HPDE6-E6E7 (cell line): ENCODE measurements around the gene RNF214.
"Not testable (repeated sequence)": the region's sequence is repeated elsewhere in the genome, so short reads cannot be mapped to it uniquely, and the experiment has no call there.

ENCODE experiments used
- DNase-seq: peaks from one replicate; pipeline ENCODE4 v3.0.0; 2011; ENCODE audit warnings: missing footprints; ENCODE audit errors: extremely low spot score

Gene RNF214

DNA sequence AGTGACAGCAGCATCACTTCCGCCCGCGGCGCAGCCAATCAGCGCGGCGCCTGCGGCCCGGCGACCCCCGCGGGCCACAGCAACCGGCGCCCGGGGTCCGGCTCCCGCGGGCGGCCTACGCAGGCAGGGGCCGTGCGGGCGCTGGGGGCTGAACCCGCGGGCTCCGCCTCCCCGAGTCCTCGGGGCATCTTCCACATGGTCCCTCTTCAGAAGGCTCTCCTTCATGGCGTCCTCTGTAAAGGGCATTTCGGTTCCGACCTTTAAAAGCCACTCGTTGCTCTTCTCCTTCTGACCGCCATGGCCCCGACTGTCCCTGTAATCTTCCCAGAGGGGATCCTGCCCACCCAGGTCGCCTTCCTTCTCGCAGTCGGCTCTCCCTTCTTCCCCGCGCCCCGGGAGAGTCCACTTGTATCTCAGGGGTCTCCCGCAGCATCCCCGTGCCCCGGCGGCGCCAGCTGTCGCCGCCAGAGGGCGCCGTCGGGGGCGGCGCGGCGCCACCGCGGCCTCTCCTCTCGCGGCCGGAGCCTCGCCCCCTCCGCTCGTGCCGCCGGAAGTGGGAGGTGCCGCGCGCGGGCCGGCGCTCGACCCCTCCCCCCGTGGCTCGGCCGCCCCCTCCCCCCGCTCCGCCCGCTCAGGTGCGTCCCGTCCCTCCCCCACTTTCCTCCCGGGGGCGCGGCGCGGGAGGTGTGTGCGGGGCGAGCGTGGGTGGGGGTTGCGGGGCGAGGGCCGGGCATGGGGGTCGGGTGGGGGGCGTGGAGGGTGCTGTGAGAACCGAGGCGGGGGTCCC is at the start of gene RNF214:
Gene RNF214, plus strand, starts transcription at position 580 of the 787 bp plus-strand sequence. CDS start 1,602 bp downstream, outside the sequence.
- DNase-seq, result peak; percentile 89

DNA sequence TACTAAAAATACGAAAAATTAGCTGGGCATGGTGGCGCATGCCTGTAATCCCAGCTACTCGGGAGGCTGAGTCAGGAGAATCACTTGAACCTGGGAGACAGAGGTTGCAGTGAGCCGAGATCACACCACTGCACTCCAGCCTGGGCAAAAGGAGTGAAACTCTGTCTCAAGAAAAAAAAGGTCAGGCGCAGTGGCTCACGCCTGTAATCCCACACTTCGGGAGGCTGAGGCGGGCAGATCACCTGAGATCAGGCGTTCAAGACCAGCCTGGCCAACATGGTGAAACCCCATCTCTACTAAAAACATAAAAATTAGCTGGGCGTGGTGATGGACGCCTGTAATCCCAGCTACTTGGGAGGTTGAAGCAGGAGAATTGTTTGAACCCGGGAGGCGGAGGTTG is 49.3 kb upstream of the RNF214 start:
- DNase-seq, result not testable (repeated sequence)

DNA sequence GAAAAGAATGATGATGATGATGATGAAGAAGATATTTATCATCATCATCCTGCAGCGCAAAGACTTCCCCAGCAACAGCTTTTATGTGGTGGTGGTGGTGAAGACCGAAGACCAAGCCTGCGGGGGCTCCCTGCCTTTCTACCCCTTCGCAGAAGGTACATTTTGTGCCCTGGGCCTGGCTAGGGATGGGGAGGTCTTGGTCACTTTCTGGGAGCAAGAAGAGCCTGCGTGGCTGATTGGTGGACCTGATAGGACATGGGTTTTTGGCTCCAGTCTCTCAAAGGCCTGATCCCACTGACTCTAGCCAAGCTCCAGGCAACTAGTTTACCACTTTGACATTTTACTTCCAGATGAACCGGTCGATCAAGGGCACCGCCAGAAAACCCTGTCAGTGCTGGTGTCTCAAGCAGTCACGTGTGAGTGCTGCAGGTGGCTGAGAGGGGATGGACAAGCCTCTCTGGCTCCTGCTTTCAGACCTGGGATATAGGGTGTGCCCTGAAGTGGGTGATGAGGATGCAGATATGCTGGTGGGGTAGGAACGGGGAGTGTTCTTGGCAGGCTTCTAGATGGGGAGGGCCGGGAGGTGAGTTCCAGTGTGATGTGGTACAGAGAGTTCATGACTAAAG is 48.6 kb upstream of the RNF214 start:
- DNase-seq, result no peak

DNA sequence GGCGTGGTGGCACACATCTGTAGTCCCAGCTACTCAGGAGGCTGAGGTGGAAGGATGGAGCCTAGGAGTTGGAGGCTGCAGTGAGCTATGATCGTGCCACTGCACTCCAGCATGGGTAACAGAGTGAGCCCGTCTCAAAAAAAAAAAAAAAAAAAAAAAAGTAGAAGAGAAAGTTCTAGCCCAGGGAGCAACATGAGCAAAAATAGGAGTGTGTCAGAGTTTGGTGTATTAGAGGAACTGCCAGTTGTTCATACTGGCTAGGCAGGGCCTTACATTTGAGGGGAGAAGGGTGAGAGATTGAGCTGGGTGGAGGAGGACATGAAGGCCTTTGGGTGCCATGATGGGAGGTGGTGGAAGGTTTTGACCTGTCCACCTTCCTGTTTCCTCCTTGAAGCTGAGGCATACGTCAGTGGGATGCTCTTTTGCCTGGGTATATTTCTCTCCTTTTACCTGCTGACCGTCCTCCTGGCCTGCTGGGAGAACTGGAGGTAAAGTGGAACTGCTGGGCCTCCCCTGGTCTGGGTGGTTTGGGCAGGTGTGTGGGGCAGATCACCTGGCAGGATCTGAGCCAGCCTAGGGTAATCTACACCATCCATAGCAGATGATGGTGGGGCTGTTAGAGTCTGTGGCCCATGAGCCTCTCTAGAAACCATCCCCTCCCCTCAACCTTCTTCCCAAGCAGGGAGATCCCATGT is 46.6 kb upstream of the RNF214 start:
- no peak for DNase-seq

DNA sequence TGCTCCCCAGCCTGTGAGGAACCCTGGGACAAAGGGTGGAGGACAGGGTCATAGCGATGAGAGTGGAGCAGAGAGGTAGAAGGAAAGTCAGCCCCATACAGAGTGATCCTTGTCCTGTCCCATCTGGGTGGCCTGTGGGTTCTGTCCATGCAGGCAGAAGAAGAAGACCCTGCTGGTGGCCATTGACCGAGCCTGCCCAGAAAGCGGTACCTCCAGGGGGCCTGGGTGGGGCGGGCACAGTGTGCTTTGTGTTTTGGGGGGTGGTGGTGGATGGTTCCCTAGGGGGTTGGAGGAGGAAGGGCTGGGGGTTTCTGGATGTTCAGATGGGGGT is 46.1 kb upstream of the RNF214 start:
- DNase-seq, result no peak

DNA sequence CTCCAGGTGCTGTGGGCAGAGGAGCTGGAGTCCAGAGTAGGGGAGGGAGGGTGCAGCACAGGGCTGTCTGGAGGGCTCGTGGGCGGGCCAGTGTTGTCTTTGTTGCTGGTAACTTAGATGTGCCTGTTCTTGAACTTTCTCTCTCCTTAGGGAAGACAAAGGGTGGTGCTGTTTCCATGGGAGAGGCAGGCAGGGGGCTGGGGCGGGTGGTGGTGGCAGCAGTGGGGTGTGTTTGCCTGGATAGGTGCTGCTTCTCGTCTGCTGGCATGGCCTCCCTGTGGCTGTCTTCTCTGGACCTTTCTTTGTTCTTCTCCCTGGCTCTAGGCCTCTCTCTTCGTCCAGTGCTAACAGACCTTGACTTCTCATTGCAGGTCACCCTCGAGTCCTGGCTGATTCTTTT is 45.5 kb upstream of the RNF214 start:
- no peak for DNase-seq

DNA sequence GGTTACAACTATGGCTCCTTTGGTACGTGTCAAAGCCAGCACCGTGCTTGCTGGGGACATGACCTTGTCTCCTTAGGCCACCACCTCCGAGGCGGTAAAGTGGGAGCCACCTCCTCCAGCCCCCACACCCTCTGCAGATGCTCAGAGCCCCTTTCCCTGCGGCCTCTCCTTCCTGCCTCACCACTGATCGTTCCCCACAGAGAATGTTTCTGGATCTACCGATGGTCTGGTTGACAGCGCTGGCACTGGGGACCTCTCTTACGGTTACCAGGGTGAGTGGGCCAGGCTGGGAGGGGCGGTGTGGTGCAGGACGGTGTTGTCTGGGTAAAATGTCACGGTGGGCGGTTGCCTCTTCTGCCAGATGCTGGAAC is 45.1 kb upstream of the RNF214 start:
- no peak for DNase-seq

DNA sequence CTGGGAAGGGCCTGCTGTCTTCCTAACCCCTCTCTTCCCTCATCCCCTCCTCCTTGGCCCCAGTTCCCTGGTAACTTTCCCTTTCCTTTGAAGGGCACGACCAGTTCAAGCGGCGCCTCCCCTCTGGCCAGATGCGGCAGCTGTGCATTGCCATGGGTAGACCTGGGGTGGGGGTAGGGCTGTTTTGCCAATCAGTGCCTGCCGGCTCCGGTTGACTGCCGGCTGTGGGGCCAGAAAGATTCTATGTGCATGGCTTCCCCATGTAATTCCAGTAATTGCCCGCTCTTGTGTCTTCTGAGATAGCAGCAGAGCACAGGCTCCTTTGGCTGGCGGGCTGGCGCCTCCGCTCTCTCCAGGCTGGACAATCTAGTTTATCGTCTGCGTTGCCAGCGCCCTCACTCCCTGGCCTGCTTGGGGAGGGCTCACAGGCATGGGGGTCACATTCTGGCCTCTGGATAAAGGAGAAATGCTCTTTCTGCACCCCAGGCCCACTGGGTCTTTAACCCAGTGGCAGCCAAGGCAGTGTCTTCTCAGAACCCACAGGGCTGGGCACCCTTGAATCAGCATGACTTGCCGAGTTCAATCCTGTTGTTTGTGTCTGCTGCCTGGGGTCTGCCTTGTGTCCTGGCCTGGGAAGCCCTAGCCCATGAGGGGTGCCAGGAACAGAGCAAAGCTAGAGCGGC is 44.5 kb upstream of the RNF214 start:
- DNase-seq, result no peak

DNA sequence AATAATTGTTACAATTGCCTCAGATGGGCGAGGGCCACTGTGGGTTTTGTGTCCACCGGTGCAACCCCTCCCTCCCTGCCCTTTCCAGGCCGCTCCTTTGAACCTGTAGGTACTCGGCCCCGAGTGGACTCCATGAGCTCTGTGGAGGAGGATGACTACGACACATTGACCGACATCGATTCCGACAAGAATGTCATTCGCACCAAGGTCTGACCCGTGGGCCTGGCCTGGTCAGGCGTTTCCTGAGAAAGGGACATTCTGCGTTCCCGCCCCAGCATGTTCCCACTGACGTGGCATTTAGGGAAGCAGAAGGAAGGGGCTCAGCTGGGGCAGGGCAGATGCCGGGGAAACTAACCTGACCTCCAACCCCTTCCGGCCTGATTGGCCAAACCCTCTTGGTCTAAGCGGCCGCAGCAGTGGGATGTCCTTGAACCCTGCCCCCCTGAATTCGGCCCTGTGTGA is 43.8 kb upstream of the RNF214 start:
- no peak for DNase-seq

DNA sequence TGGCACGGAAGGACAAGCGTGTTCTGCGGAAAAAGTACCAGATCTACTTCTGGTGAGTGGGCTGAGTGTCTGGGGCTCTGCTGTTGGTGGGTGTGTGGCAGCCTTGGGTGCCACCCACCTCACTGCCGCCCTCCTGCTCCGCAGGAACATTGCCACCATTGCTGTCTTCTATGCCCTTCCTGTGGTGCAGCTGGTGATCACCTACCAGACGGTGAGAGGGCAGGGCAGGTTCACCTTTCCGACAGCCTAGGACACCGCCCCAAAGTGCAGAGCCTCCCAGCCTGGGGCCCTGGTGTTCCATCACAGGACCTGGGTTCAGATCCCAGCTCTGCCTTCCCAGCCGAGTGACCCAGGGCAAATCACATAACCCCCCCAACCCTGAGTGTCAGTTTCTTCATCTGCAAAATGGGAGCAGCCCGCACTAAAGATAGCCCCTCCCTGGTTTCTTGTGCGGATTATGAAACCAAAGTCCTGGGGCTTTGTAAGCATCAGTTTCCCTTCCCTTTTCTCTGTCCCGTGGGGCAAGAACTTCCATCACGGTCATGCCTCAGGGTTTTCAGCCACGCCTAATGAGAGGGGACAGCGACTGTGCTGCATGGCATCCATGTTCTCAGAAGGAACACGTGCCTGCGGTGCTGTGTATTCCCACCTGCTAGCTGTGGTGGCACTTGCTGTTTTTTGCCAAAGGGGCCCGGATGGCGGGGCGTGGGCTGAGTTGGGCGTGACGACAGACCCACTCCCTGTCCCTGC is 43.1 kb upstream of the RNF214 start:
- DNase-seq, result no peak

DNA sequence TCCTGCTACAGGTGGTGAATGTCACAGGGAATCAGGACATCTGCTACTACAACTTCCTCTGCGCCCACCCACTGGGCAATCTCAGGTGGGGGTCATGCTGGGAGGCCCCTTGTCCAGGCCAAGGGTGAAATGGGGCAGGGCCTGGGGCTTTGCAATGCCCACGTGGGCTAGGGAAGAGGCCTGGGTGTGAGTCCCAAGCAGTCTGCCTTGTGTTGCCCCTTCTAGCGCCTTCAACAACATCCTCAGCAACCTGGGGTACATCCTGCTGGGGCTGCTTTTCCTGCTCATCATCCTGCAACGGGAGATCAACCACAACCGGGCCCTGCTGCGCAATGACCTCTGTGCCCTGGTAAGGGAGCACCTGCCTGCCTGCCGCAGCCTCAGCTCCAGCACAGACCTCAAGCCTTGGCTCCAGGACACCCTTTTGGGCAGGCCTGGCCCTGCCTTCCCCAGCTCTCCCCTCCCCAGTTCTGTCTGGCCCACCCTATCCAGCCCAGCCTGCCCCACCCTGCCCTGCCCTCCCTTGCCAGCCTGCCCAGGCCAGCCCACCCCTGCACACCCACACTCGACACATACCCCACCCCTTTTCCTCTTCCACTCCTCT is 42.4 kb upstream of the RNF214 start:
- no peak for DNase-seq

DNA sequence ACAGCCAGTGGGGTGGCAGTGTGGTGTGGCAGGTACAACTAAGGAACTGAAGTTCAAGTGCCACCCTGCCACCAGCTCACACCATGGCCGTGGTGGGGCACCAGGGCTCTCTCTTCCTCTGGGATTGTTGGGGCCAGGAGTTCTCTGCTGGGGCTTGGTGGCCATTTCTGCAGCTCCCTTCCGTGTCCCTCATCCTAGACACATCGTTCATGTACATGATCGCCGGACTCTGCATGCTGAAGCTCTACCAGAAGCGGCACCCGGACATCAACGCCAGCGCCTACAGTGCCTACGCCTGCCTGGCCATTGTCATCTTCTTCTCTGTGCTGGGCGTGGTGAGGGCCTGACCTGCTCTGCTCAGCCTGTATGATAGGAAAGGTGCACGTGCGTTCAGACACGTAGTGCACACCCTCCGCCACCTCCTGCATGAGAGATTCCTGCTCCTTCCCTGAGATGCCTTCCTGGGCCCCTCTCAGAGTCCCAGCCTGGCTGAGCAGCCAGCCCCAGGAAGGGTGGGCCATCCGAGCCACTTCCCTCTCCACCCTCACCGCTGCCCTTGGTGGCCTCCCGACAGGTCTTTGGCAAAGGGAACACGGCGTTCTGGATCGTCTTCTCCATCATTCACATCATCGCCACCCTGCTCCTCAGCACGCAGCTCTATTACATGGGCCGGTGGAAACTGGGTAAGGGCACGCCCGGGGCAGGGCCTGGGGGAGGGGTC is 40.6 kb upstream of the RNF214 start:
- DNase-seq, result no peak

DNA sequence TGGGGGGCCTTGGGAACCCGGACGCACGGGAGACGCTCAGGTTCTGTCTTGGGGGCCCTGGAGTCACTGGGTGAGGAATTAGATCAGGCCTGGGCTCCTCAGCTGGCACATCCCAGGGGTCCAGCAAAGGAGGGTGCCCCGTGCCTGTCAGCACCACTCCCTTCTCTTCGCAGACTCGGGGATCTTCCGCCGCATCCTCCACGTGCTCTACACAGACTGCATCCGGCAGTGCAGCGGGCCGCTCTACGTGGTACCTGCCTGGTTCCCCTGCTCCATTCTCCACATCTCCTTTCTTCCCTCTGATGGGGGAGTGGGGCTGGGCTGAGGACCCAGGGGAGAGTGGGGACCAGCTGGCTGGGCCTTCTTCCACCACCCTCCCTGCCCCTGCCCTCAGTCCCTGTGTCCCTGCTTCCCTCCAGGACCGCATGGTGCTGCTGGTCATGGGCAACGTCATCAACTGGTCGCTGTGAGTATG is 40.0 kb upstream of the RNF214 start:
- DNase-seq, result no peak

DNA sequence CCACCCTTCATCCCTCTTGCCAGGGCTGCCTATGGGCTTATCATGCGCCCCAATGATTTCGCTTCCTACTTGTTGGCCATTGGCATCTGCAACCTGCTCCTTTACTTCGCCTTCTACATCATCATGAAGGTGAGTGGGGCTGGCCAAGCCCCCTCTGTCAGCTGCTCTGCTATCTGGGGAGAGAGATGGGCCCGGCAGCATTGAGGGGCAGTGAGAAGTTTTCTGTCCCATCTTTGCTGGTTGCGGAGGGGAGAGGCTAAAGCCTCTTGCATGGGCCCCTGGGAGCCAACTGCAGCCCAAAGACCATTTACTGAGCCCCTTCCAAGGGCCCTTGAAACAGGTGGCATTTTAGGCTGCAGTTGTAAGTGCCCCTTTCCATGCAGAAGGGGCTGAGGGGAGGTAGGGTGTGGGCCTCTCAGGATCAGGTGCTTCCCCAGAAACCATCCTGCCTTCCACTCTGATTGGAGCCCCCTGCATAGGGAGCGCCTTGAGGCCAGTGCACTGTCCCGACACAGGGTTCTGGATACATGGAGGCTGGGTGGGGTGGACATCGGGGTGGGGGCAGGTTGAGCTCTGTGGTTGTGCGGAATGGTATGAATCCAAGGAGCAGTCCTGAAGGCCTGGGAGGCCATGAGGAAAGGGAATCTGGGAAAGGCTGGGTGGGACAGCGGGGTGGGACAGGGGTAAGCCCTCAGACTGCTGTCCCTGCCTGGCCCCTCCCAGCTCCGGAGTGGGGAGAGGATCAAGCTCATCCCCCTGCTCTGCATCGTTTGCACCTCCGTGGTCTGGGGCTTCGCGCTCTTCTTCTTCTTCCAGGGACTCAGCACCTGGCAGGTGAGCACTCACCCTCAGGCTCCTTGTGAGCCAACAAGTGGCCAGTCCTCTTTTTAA is 39.1 kb upstream of the RNF214 start:
- DNase-seq, result no peak

DNA sequence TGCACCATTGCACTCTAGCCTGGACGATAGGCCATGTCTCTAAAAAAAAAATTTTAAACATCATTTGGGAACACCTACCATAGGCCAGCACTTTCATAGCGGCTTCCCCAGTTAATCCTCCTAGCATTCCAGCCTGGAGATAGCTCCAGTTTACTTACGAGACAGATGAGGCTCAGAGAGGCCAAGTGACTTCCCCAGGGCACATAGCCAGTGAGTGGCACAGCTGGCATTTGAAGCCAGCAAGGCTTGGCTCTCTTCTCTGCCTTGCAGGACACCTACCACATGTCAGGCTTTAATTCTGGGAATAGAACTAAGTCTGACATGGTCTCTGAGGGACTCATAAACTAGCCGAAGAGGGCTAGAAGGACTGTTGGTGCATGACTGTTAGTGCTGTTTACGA is 38.2 kb upstream of the RNF214 start:
- DNase-seq, result no peak

DNA sequence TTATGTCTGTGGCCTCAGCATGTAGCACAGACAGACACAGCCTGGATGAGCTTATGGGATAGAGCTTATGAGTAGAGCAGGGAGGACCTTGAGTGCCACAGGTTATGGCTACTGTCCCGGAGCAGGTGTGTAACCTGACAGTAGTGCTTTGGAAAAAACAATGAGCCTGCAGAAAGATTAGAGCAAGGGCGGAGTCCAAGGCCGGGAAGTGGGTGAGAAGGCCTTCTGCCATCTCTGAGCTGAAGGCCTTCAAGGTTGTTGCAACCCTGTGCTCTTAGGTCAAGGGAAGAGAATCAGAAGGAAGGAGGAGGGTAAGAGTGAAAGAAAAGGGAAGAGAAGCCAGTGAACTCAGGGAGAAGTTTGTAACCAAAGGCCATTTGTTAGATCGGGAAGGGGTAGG is 37.2 kb upstream of the RNF214 start:
- no peak for DNase-seq

DNA sequence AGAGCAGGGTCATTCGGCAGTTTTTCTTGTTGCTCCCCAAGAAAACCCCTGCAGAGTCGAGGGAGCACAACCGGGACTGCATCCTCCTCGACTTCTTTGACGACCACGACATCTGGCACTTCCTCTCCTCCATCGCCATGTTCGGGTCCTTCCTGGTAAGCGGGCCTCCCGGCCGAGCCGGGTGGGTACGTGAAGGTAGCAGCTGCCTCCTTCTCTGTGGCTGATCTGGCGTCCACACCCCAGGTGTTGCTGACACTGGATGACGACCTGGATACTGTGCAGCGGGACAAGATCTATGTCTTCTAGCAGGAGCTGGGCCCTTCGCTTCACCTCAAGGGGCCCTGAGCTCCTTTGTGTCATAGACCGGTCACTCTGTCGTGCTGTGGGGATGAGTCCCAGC is 36.7 kb upstream of the RNF214 start:
- no peak for DNase-seq

DNA sequence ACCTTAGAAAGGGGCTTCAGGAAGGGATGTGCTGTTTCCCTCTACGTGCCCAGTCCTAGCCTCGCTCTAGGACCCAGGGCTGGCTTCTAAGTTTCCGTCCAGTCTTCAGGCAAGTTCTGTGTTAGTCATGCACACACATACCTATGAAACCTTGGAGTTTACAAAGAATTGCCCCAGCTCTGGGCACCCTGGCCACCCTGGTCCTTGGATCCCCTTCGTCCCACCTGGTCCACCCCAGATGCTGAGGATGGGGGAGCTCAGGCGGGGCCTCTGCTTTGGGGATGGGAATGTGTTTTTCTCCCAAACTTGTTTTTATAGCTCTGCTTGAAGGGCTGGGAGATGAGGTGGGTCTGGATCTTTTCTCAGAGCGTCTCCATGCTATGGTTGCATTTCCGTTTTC is 35.5 kb upstream of the RNF214 start:
- no peak for DNase-seq
